ENCODE results near the gene CNR2.
"Not testable (repeated sequence)": the region's sequence is repeated elsewhere in the genome, so short reads cannot be mapped to it uniquely, and the experiment has no call there.

The CNR2 gene

DNA sequence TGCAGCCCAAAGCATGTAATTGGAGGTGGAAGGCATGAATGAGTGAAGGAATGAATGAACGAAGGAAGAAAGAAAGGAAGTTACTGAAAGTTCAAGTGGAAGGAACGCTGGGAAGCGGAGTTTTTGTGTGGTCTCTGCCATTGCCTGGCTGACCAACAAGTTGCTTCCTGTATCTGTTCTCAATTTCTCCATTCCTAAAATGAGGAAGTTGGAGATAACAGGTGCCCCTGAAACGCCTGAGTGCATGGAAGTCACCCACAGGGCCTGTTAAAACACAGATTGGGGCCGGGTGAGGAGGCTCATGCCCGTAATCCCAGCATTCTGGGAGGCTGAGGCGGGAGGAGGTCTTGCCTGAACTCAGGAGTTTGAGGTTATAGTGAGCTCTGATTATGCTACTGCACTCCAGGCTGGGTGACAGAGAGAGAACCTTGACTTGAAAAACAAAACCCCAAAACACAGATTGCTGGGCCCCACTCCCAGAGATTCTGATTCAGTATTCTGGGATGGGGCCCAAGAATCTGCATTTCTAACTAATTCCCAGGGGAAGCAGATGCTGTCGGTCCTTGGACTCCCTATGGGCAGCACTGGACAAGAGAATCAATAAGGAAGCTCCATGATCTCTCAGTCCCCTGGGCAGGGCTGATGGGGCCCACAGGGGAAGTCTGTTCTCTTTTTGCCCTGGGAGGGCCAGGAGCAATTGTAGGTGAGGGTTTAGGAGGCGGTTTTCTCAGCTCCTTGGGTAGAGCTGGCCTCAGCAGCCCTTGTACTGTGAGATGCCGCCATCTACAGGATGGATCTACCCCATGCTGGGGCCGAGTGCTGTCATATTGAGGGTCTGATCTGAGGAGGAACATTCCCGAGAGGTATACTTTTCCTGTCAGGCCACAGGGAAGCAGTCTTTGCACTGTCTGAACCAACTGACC lies 3.3 kb upstream of the CNR2 start:
- no peak for DNase-seq

DNA sequence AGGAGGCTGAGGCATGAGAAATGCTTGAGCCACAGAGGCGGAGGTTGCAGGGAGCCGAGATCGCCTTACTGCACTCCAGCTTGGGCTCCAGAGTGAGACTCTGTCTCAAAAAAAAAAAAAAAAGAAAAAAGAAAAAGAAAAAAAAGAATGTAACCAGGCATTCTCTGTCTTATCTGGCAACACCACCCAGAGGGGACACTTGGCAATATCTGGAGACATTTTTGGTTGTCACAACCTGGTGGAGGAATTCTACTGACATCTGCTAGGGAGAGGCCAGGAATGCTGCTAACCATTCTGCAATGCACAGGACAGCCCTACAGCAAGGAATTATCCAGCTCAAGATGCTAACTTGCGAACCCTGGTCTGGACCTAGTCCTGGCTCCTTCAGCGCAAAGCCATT lies 2.3 kb upstream of the CNR2 start:
- DNase-seq = no peak

DNA sequence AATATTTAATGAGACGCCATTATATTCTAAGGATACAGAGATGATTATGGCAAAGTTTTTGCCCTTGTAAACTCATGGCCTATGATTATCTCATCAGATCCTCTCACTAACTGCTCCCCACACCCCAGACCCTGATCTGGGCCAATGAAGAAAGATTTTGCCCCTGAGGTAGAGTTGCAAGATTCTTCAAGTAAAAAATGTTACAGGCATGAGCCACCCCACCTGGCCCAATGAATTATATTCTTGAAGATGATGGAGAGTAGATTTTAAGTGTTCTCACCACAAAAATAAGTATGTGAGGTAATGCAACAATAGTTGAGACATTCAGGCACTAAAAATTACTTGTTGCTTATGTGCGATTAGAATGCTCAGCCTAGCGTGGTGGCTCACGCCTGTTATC lies 1.8 kb upstream of the CNR2 start:
- DNase-seq = no peak

DNA sequence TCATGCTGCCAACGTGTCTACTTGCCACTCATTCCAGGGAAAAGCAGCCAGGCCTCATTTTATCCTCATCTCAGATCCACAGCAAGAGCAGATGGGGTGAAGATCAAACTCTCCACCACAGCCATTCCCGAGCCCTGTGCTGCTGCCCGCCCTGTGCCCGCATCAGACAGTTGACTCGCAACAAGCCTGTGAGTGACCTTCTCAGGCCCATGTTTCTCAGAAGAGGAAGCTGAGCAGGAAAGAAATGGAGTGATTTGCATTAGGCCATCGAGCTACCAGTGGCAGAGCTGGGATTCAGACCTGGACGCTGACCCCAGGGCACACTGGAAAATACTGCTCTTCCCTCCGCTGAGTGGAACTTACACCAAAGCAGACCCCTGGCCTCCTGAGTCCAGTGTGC lies 1.2 kb downstream of the CNR2 start:
- DNase-seq = no peak

DNA sequence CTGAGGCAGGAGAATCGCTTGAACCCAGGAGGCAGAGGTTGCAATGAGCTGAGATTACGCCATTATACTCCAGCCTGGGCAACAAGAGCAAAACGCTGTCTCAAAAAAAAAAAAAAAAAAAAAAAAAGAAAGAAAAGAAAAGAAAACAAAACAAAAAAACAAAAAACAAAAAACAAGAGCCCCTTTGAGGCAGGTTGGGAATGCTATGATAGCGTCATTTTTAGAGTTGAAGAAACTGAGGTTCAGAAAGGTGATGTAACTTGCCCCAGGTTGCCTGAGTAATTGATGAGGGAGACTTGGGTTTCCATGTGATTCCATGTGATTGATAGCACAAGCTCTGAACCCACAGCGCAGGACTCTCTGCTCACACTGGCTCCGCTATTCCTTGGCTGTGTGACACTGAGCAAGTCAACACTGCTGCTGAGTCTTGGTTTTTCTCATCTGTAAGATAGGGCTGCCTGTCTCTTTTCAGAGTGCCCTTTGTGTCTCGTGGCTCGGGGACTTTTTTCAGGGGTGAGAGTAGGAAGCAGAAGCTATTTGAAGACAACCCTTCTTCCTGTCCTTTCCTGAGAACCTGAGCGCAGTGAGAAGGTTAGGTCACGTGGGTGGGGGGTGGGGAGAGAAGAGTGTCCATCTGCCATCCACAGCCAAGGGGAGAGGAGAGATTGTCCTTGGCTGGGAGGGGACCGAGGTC lies 2.5 kb downstream of the CNR2 start:
- no peak for DNase-seq

DNA sequence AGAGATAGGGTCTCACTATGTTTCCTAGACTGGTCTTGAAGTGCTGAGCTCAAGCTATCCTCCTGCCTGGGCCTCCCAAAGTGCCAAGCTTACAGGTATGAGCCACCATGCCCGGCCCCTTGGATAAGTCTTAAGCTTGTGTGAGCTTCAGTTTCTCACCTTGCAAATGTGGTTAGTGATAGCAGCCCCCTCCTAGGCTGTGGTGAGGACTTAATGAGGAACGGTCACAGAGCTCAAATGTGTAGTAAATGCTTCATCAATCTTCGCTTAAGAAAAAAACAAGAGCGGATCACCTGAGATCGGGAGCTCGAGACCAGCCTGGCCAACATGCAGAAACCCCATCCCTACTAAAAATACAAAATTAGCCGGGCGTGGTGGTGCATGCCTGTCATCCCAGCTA lies 3.0 kb downstream of the CNR2 start:
- DNase-seq = no peak

DNA sequence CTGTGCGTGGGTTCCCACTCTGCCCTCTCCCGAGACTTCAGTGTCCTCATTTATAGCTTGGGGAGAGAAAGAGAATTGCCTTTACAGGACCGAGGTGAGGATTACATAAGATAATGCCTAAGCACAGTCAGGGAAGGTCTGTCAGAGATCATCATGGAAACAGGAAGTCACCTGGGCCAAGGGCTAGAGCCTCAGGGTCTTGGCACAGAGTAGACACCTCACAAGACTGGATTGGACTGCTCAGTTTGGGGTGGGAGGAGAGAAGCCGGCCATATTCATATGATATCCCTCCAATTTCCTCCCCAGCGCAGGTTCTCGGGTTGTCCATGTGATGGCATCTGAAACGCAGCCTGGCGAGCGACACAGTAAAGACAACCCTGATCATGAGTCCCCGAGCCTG lies 3.8 kb downstream of the CNR2 start:
- DNase-seq = no peak

DNA sequence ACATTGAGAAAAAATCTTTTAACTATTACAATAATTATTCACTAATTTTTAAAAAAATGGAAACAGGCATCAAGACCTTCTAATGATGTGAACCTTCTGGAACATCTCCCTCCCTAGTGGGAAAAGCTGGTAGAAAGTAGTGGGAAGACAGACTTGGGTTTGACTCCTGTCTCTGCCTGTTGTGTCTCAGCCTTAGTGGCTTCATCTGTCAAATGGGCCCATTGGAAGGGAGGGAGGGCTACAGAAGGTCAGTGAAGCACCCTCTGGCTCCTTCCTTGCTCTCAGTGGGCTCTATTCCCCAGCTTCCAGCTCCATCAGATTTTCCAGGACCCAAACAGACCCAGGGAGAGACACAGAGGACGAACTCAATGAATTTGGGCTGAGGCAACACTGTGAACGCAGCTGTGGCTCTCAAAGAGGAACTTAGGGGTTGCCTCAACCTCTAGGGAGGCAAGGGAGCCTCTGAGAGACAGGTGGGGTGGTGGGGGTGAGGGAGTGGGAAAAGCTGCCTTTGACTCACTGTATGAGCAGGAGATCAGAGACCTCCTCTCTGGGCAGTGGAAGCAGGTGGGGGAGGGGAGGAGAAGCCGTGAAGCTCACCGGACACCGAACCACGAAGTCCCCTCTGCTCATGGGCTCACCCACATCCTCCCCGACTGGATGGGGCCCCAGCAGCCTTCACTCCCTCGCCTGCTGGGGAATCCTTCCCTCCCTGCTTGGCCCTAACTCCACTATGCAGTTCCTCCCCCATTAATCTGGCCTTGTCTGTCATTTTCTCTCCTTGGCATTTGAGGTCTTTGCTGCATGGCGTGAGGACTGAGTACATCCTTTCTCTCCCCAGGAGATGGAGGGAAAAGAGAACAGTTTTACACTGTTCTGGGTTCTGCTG lies 4.5 kb downstream of the CNR2 start:
- no peak for DNase-seq

DNA sequence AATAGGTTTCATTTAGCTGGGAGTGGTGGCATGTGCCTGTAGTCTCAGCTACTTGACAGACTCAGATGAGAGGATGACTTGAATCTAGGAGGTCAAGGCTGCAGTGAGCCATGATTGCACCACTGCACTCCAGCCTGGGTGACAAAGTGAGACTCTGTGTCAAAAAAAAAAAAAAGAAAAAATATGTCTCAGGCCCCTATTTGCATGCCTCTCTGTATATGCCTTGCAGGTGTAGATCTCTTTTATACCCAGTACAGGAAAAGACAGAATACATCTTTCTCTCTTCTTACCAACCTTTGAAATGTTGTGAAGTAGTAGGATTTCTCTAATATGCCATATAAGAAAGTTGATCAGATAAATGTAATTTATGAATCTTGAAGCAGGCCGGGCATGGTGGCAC lies 6.4 kb downstream of the CNR2 start:
- no peak for DNase-seq

DNA sequence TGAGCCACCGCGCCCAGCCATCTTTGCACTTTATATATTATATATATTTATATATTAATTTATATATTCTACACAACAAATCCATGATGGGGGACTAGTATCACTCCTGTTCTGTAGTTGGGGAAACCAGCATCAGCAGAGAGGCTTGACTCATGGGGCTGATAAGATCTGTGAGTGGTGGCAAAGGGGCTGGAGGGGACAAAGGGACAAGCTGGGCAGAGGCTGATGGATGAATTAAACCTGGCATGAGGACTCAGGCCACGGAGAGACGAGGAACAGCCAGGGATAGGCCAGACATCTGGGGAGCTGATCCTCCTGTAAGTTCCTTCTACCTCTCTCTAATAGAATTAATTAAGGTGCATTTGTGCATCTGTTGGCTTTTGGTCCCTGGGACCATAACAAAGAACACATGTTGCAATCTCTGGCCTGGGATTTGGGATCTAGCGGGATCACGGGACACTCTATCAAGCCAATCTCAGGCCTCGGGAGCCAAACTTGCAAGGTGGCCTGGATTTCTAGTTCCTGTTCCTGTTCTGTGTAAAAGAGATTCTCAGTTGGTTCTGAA lies 7.6 kb downstream of the CNR2 start:
- no peak for DNase-seq

DNA sequence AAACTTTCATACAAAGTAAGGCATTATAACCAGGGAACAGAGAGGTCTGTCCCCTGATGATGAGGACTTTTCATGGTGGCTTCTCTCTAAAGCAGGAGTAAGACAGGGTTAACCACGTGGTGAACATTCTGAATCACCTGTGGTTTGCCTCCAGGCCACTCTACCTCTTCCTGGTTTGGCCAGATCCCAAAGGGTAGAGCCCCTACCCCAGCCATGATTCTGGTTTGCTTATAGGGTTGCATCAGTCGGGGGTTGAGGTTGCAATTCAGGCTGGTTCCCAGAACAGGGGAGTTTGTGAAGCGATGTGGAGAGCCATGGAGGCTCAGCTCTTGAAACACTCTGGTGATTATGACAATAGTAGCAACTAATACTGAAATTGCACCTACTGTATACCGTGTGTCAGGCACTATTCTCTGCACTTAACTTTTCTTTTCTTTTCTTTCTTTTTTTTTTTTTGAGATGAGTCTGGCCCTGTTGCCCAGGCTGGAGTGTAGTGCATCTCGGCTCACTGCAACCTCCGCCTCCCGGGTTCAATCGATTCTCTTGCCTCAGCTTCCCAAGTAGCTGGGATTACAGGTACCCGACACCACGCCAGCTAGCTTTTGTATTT lies 8.3 kb downstream of the CNR2 start:
- no peak for DNase-seq

DNA sequence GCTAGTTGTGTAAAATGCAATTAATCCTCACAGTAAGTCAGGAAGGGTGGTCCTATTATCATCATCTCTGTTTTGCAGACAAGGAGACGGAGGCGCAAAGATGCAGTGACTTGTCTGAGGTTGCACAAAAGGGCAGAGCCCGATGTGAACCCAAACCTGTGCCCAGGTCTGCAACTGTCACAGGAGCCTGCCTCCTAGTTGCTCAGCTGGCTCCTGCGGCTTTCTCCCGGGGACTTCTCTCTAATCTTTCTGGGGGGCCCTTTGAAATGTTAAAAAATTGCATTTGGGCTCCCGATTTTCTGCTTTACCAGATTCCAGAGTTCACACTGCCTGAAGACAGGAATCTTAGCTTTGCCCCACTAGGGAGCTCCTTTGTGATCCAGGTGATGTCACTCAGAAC lies 9.4 kb downstream of the CNR2 start:
- DNase-seq = no peak

DNA sequence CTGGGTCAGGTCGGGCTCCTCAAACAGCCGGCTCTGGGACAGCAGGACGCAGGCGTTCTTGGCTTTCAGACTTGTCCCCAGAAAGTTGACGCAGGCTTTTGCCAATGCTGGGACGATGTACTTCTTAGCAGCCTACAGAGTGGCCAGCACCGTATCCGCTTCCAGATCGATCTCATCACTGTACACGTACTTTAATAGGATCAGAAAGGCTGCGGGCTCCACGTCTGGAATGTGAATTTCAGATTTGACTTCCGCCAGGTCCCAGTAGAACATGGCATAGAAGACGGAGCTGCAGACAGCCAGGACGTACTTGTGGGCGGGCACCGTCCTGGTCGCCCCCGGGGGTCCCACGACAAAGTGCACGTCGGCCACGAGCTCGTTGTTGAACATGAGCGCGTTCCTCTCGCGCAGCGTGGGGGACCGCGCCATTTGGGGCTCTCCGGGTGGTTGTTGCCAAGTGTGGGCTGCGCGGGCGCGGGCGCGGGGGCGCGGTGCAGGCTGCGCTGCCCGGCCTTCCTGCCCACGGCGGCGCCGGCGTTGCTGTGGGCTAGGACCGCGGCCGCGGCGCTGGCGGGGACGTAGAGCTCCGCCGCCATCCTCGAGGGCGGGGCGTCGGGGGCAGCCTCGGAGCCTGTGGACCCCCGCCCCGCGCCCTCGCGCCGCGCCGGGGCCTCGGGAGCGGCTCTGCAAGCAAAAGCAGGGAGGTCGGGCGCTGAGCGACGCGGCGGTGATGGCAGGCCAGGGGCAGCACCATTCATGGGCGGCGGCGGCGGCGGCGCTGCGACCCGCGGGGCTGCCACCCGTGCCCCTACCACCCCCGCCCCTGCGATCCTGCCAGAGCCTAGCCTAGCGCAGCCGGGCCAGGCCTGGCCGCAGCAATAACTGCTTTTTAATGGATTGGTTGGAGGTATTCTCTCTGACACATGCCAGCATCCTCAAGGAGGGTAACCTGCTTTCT lies 10.6 kb downstream of the CNR2 start:
- DNase-seq = no peak

DNA sequence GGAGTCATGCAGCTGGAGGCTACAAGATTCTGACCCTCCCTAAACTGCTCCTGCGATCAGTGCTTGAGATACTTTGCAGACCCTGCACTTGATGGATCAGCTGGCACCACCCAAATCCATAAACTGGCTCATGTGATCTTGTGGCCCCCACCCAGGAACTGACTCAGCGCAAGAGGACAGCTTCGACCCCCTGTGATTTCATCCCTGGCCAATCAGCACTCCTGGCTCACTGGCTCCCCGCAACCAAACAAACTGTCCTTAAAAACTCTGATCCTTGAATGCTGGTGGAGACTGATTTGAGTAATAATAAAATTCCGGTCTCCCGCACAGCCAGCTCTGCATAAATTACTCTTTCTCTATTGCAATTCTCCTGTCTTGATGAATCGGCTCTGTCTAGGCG lies 13.1 kb downstream of the CNR2 start:
- not testable (repeated sequence) for DNase-seq

DNA sequence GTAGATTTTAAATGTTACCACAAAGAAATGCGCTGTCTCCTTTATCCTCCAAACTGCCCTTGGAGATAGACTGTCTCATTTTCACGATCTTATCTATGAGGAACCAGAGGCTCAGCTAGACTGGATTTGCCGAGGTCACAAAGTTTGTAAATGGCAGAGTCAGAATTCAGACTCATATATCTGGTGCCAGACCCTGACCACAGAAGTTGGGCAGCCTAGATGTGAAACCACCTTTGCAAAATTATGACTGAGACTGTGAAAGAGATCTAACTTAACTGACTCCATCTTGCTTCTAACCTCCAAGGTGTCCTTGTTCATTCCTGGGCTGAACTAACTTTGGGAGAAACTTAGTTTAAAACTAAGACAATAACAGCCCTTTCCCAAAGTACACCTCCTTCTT lies 14.1 kb downstream of the CNR2 start:
- no peak for DNase-seq

DNA sequence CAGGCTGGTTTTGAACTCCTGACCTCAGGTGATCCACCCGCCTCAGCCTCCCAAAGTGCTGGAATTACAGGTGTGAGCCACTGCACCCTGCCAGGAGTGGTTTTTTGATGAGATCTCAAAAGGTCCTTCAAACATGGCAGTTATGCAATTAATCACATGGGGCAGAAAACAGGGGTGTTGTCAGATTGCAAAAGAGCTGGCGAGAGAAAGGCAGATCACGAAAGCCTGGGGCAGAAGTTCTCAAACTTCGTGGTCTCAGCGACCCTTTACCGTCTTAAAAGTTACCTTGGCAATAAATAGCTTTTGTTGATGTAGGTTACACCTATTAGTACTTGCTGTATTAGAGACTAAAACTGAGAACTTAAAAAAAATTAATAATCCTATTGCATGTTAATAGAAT lies 16.1 kb downstream of the CNR2 start:
- DNase-seq = no peak

DNA sequence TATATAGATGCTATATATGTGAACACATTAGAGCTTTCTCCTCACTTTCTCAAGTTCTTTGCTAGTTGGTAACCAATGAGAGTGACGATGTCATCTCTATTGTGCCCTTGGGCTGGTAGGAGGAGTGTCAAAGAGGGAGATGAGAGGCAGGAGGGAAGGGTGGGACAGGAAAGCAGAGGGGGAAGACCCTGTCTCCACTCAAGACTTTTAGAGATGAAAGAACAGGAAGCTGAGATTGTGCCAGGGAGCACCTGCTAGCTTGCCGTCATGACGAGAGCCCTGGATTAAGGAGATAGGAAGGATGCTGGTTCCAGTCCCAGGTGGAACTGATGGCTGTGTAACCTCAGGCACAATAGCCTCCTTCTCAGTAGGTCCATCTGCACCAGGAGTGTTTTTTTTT lies 16.7 kb downstream of the CNR2 start:
- no peak for DNase-seq

DNA sequence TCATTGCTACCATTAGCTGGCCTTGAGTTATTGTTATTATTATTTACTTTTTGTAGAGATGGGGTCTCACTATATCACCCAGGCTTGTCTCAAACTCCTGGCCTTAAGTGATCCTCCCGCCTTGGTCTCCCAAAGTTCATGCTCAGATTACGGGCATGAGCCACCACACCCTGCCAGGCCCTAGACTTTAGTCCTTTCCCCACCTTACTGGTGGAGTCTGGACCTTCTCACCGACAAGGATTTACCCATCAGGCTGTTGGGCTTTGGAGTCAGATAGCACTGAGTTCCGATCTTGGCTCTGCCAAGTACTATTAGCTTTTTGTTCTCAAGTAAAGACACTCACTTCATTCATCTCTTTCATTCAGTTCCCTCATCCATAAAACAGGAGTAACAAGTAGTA lies 17.2 kb downstream of the CNR2 start:
- no peak for DNase-seq

DNA sequence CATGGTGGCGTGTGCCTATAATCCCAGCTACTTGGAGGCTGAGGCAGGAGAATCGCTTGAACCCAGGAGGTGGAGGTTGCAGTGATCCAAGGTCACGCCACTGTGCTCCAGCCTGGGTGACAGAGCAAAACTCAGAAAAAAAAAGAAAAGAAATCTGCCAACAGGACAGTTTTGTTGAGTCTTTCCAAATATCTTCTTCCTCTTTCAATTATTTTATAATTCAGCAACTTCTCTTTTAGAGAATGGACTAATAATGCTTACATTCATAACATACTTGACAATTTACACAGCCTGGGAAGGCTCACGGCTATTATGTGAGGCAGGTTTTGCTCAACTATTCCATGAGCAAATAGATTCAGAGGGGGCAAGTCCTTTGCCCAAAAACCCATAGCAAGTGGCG lies 18.1 kb downstream of the CNR2 start:
- no peak for DNase-seq

DNA sequence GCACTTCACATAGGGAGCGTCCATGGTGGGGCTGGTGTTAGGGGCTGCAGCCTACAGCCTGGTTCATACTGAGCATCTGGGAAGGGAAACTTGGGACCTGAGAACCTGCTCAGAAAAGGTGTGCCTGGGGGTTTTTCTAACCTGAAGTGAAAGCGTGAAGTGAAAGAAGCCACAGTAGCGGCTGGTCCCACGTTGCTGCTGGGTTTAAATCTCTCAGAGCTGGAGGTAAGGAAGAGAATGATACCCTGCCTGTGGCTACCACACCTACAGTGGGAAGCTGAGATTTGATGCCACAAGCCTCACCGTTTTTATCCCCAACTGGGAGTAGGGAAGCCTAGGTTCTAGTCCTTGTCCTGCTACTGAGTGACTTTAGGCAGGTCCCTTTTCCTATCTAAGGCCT lies 24.1 kb downstream of the CNR2 start:
- DNase-seq = no peak

DNA sequence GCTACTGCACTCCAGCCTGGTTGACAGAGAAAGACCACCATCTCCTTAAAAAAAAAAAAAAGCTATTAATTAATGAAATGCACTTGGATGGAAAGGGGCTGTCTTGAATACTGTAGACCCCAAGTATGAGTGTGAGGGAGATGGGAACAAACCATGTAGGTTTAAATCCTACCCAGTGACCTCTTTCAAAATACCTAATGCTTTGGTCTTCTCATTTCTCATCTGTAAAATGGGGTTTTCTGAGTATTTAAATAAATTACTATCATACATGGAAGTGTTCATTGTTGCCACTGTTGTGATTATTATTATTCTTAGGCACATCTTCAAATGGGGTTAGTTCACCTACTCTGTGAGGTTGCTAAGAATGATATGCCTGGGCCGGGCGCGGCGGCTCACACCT lies 27.9 kb downstream of the CNR2 start:
- DNase-seq = no peak

DNA sequence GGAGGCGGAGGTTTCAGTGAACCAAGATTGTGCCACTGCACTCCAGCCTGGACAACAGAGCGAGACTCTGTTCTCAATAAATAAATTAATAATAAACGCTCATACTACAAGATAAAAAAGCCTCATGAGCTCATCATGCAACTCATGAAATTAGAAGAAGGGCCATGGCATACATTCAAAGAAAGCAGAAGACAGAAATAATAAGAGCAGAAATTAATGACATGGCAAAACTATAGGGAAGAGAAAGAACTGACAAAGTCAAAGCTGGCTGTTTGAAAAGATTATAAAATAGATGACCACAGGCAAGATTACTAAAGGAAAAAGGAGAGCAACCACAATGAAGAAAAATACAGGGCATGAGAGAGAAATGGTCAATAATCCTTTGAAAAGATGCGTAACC lies 30.4 kb downstream of the CNR2 start:
- no peak for DNase-seq

Measured in NCI-H1417 treated with DMSO at 0.1 percent for 48 hours (cell line).